Calu3 (cell line): ENCODE data around the gene CERK. TPM values are rescaled to one million over a fixed set of nuclear protein-coding genes. Genes with fewer than 3 reads are reported as not detected.
A peak's percentile ranks its signal among the peaks of the same experiment; 100 is the strongest.

Source experiments
- BruUV-seq: library from RNA; stranded (reverse); fragments of 400-500 nt; replicated peaks from 2 replicates; lab custom pipeline; 2021; lab: Mats Ljungman, UMichigan
- CTCF ChIA-PET: fragments of 300-600 bp; sonication (Branson Sonifier 250); formaldehyde crosslinking; loops from one replicate; lab custom pipeline; 2022; ENCODE audit warnings: antibody characterized with exemption; lab: Charles Lee
- DNase-seq: peaks from one replicate; pipeline ENCODE4 v3.0.0; 2022
- H3K27ac Mint-ChIP-seq: one replicate; pipeline ENCODE4 v1.8.0; 2022; ENCODE audit warnings: mixed read lengths; ENCODE audit not compliant: unreplicated experiment
- H3K27me3 Mint-ChIP-seq: one replicate; pipeline ENCODE4 v1.8.0; 2022; ENCODE audit warnings: mixed read lengths; ENCODE audit not compliant: unreplicated experiment
- H3K36me3 Mint-ChIP-seq: one replicate; pipeline ENCODE4 v1.8.0; 2022; ENCODE audit warnings: mild to moderate bottlenecking, moderate library complexity, mixed read lengths; ENCODE audit not compliant: insufficient read depth, unreplicated experiment
- H3K4me1 Mint-ChIP-seq: one replicate; pipeline ENCODE4 v1.8.0; 2022; ENCODE audit warnings: mild to moderate bottlenecking, low read depth, mixed read lengths; ENCODE audit not compliant: unreplicated experiment
- H3K4me3 Mint-ChIP-seq: one replicate; pipeline ENCODE4 v1.8.0; 2022; ENCODE audit warnings: mild to moderate bottlenecking, low read depth, moderate library complexity, mixed read lengths; ENCODE audit not compliant: unreplicated experiment
- H3K9me3 Mint-ChIP-seq: one replicate; pipeline ENCODE4 v1.8.0; 2022; ENCODE audit warnings: low read depth, mixed read lengths; ENCODE audit not compliant: unreplicated experiment
- intact Hi-C: fragments of 100-400 bp; cut with micrococcal nuclease; formaldehyde crosslinking; loops from one replicate; pipeline ENCODE4 v1.10.0; 2022; ENCODE audit not compliant: unreplicated experiment
- total RNA-seq: library from RNA; stranded (reverse); gene quantifications from 2 replicates; pipeline ENCODE4 v1.2.3, GENCODE V29; 2022
- TF ChIP-seq, protein P1 (sequence below): fragments of 200-600 bp; IDR thresholded peaks from one replicate; pipeline ENCODE4 v1.8.0; 2022; ENCODE audit warnings: antibody characterized with exemption; ENCODE audit not compliant: unreplicated experiment

The CERK gene
- total RNA-seq, 1 experiment from 2014 or later = 25.0 TPM

DNA sequence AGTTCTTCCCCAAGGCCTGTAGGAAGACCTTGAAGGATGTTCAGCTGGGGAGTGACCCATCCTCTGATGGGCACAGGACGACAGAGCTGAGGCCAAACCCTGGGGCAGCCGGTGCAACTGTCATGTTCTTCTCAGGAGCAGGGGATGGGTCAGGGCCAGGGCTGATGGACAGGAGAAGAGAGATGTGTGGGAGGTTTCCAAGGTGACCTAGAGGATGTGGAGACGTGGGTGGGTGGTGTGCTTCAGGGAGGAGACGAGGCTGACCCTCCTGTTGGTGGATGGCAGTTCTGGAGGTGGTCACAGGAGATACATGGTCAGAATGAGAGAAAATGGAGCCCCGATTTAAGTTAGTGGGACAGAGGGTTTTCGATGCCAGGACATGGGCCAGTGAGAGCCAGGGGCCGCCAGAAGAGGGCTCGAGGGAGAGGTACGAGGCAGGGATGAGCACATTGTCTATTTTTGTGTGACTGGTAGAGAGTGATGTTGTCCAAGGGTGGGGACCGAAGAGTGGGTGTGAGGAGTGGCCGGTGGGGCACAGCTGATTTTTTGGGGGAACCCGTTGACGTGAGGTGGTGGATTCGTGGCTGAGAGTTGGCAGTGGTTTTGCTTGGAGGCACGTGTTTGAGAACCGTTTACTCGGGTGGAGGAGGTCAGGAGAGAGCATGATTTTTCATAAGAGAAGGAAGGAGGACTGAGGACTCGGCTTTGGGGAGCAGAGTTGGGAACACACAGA, 39.0 kb upstream of the CERK start:
- no TSS peak for BruUV-seq
- CTCF ChIA-PET = no interaction called here
- TF ChIP-seq, protein P1, sequence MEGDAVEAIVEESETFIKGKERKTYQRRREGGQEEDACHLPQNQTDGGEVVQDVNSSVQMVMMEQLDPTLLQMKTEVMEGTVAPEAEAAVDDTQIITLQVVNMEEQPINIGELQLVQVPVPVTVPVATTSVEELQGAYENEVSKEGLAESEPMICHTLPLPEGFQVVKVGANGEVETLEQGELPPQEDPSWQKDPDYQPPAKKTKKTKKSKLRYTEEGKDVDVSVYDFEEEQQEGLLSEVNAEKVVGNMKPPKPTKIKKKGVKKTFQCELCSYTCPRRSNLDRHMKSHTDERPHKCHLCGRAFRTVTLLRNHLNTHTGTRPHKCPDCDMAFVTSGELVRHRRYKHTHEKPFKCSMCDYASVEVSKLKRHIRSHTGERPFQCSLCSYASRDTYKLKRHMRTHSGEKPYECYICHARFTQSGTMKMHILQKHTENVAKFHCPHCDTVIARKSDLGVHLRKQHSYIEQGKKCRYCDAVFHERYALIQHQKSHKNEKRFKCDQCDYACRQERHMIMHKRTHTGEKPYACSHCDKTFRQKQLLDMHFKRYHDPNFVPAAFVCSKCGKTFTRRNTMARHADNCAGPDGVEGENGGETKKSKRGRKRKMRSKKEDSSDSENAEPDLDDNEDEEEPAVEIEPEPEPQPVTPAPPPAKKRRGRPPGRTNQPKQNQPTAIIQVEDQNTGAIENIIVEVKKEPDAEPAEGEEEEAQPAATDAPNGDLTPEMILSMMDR = no peak
- H3K4me3 Mint-ChIP-seq = no peak overlapping the region
- peaks cover 37% of the 10 kb centered on the region for H3K4me1 Mint-ChIP-seq
- no peaks in the 10 kb centered on the region for H3K9me3 Mint-ChIP-seq
- H3K27me3 Mint-ChIP-seq = no peaks in the 10 kb centered on the region
- H3K27ac Mint-ChIP-seq = no peak overlapping the region
- peaks cover 4% of the 10 kb centered on the region for H3K36me3 Mint-ChIP-seq
- no peak for DNase-seq
- intact Hi-C loops = no loop called here

DNA sequence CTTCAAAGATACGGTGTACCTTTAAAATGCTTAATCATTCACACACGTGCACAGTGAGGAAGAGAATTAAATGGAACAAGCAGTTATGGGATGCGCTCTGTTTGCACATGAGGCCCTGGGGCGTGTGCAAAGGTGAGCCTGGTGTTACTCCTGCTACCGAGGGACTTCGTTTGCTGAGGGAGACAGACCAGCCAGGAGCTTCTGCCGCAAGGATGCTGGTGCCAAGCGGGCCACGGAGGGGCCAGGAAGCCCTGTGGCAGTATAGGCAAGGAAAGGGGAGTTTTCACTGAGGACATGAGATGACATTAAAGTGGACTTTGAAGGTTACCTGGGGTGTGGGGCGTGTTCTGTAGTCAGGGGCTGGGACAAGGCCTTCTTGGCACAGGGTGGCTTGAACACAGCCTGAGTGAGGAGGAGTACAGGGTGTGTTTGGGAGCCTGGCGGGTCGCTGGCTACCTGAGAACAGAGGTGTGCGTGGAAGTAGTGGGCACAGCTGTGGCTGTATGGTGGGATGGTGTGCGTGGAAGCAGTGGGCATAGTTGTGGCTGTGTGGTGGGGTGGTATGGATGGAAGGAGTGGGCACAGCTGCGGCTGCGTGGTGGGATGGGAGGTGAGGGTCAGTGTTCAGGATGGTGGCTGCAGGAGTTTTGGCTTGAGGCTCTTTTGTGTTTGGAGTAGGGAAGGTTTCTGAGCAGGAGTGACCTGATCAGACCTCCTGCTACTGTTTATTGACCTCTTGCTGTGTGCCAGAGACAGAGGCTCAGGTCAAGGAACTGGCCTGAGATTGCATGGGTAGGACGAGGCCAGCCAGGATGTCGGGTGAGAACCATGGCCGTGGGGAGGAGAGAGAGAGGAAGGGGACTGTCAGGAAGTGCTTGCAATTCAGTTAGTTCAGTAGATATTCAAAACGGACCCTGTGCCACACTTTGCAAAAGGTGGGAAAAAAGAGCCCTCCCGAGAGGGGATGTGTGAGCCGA, 38.1 kb upstream of the CERK start:
- Mint-ChIP-seq H3K4me3 (no peak overlapping the region), H3K27me3 (no peaks in the 10 kb centered on the region), H3K9me3 (no peaks in the 10 kb centered on the region), H3K27ac (peak overlapping the region; percentile 43), H3K36me3 (peaks cover 4% of the 10 kb centered on the region), H3K4me1 (peaks cover 37% of the 10 kb centered on the region)
- CTCF ChIA-PET = interaction anchor here (0.6 kb wide), 1 partner anchor 748 kb away, joined by 3 read pairs; no protein-coding TSS in a partner anchor
- intact Hi-C loops = no loop called here
- DNase-seq = no peak
- TF ChIP-seq, protein P1 = no peak
- BruUV-seq = no TSS peak

DNA sequence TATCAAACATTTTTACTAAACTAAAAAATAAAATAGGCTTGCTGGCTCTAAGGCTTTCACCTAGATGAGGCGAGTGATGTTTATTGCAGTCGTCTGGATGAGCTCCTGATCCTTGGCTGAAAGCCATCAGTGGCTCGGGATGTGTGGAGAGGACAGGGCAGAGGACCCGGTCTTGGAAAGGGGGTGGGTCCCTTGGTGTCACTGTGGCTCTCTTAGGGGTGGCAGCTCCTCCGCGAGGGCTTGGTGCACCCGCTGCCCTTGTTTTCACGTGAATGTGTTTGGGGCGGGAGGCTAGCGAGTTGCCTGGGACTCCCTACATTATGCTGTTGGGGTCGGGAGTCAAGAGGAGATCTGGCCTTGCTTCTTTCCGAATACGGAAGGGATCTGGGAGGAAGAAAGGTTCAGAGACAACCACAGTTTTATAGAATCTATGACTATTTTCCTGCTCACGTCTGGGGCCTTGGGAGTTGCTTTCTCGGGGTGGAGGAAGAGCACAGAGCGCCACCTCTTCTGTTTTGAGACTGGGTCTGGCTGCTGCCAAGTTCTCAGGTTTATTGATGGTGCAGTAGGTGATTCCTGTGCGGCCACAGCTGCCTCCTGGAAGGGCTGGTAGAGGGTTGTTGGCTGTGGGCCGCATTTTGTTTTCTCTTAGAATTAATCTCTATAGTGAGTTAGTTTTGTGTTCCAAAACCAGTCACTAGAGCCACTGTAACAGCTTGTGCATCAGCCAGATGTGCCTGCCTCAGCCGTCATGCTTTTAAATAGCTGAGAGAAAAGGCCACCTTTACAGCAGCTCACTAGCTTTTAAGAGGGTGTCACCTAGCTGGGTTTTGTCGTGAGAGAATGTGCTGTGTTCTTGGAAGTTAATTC, 37.2 kb upstream of the CERK start:
- no peak for DNase-seq
- Mint-ChIP-seq H3K27me3 (no peaks in the 10 kb centered on the region), H3K4me1 (peaks cover 37% of the 10 kb centered on the region), H3K27ac (no peak overlapping the region), H3K4me3 (no peak overlapping the region), H3K9me3 (no peaks in the 10 kb centered on the region), H3K36me3 (peaks cover 4% of the 10 kb centered on the region)
- TF ChIP-seq, protein P1 = no peak
- intact Hi-C loops = loop anchor here (5.0 kb wide), 1 partner anchor 38 kb away; the partner anchor contains the start of gene CERK
- CTCF ChIA-PET = interaction anchor here (0.6 to 1.8 kb wide), 3 partner anchors 12 to 749 kb away, joined by 3 to 8 read pairs (median 3); partner anchors contain the start of gene TBC1D22A
- TSS peak; percentile 14 for BruUV-seq
